SK-N-SH treated with all-trans-retinoic acid at 6 μM for 48 hours (cell line): Measurements from ENCODE around the gene TLR4.

Source experiments
- ARNTL ChIP-seq: fragments of 450-650 bp; formaldehyde crosslinking; IDR thresholded peaks from 2 replicates; pipeline ENCODE4 v1.5.0; 2020; ENCODE audit warnings: low read depth, mild to moderate bottlenecking, moderate library complexity, borderline replicate concordance
- BACH2 ChIP-seq: fragments of 250-450 bp; sonication (Bioruptor Pico); IDR thresholded peaks from 2 replicates; pipeline ENCODE4 v1.9.0; 2021; ENCODE audit warnings: mild to moderate bottlenecking, borderline replicate concordance
- CSDC2 ChIP-seq: fragments of 250-450 bp; sonication (Bioruptor Pico); IDR thresholded peaks from 2 replicates; pipeline ENCODE4 v1.5.0; 2020; ENCODE audit warnings: mild to moderate bottlenecking, moderate library complexity
- ISL1 ChIP-seq: fragments of 250-450 bp; sonication (Bioruptor Pico); IDR thresholded peaks from 2 replicates; pipeline ENCODE4 v2.1.2; 2022; ENCODE audit warnings: mild to moderate bottlenecking, moderate library complexity
- POU6F1 ChIP-seq: fragments of 250-450 bp; sonication (Bioruptor Pico); IDR thresholded peaks from 2 replicates; pipeline ENCODE4 v1.8.0; 2021; ENCODE audit warnings: low read depth, mild to moderate bottlenecking, moderate library complexity, borderline replicate concordance
- RARB ChIP-seq: fragments of 250-450 bp; sonication (Bioruptor Pico); IDR thresholded peaks from 2 replicates; pipeline ENCODE4 v1.8.0; 2021; ENCODE audit warnings: mild to moderate bottlenecking, moderate library complexity
- TSHZ2 ChIP-seq: fragments of 250-450 bp; sonication (Bioruptor Pico); IDR thresholded peaks from 2 replicates; pipeline ENCODE4 v1.5.0; 2020; ENCODE audit warnings: mild to moderate bottlenecking, moderate library complexity
- ZFP3 ChIP-seq: fragments of 250-450 bp; sonication (Bioruptor Pico); IDR thresholded peaks from 2 replicates; pipeline ENCODE4 v1.5.0; 2020; ENCODE audit warnings: mild to moderate bottlenecking, moderate library complexity
- ZNF8 ChIP-seq: fragments of 450-650 bp; formaldehyde crosslinking; IDR thresholded peaks from 2 replicates; pipeline ENCODE4 v1.5.0; 2020; ENCODE audit warnings: mild to moderate bottlenecking, moderate library complexity
- TF ChIP-seq, protein P1 (sequence below): fragments of 250-450 bp; sonication (Bioruptor Pico); IDR thresholded peaks from 2 replicates; pipeline ENCODE4 v1.8.0; 2020; ENCODE audit warnings: mild to moderate bottlenecking, moderate library complexity, borderline replicate concordance

DNA sequence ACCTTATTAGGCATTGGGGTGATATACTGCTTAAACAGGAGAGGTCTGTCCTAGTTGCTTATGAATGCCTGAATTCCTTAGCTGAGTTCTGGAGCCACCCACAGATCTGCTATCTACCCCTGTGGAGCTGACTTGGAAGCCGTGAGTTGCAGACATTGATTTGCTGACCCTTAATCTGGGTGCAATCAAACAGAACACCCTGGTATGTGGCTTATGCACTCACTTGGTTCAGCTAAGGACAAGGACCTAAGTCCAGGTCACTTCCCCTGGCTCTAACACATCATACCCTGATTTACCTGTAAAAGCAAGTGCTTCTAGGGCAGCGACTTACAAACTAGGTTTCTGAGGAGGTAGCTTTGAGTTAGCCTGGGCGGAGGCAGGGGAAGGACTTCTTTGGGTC lies 41.6 kb upstream of the TLR4 start:
- no peak for TF ChIP-seq TSHZ2 (CRISPR knock-in tag)
- no peak for TF ChIP-seq ZNF8 (CRISPR knock-in tag)
- TF ChIP-seq RARB (CRISPR knock-in tag) = no peak
- TF ChIP-seq ISL1 = no peak
- TF ChIP-seq ZFP3 = no peak
- TF ChIP-seq, protein P1, sequence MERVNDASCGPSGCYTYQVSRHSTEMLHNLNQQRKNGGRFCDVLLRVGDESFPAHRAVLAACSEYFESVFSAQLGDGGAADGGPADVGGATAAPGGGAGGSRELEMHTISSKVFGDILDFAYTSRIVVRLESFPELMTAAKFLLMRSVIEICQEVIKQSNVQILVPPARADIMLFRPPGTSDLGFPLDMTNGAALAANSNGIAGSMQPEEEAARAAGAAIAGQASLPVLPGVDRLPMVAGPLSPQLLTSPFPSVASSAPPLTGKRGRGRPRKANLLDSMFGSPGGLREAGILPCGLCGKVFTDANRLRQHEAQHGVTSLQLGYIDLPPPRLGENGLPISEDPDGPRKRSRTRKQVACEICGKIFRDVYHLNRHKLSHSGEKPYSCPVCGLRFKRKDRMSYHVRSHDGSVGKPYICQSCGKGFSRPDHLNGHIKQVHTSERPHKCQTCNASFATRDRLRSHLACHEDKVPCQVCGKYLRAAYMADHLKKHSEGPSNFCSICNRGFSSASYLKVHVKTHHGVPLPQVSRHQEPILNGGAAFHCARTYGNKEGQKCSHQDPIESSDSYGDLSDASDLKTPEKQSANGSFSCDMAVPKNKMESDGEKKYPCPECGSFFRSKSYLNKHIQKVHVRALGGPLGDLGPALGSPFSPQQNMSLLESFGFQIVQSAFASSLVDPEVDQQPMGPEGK = no peak
- no peak for TF ChIP-seq POU6F1 (CRISPR knock-in tag)
- TF ChIP-seq CSDC2 (CRISPR knock-in tag) = no peak
- TF ChIP-seq ARNTL (CRISPR knock-in tag) = no peak
- no peak for TF ChIP-seq BACH2 (CRISPR knock-in tag)
